Mammary epithelial cell (primary cell): Measurements from ENCODE around the gene AUTS2.

ENCODE experiments used
- CTCF ChIP-seq, 2 donors: IDR thresholded peaks in 1 of 2; conservative IDR thresholded peaks in 1 of 2; 2 replicates each; pipeline ENCODE4 v1.5.1; 2011 to 2012; ENCODE audit warnings: inconsistent platforms in 2 of 2, low read length in 2 of 2, mild to moderate bottlenecking in 2 of 2, control low read depth in 1 of 2, low read depth in 1 of 2; ENCODE audit not compliant: insufficient read depth in 1 of 2; ENCODE audit errors: extremely low read depth in 1 of 2
- EZH2 ChIP-seq: IDR thresholded peaks from 2 replicates; pipeline ENCODE4 v1.6.1; 2012; ENCODE audit warnings: low read length, inconsistent platforms, borderline replicate concordance

GRCh38 chr7:70035519-70035918 lies 437.2 kb downstream of the AUTS2 start:
- TF ChIP-seq CTCF (conservative IDR thresholded peaks at IDR 0.05 in 1 of 2, IDR thresholded peaks at IDR 0.05 in 1 of 2; ENCODE audit: extremely low read depth in 1 of 2, insufficient read depth in 1 of 2, low read depth in 1 of 2, low read length in 2 of 2) (no peak), EZH2 (no peak)
